Raji (cell line): ENCODE results near the gene CDYL2.

Experiments
- POLR2A ChIP-seq: IDR thresholded peaks from 2 replicates; pipeline ENCODE4 v1.6.1; 2011; ENCODE audit warnings: low read depth, low read length, control low read depth; ENCODE audit not compliant: insufficient read depth

The CDYL2 gene, protein sequence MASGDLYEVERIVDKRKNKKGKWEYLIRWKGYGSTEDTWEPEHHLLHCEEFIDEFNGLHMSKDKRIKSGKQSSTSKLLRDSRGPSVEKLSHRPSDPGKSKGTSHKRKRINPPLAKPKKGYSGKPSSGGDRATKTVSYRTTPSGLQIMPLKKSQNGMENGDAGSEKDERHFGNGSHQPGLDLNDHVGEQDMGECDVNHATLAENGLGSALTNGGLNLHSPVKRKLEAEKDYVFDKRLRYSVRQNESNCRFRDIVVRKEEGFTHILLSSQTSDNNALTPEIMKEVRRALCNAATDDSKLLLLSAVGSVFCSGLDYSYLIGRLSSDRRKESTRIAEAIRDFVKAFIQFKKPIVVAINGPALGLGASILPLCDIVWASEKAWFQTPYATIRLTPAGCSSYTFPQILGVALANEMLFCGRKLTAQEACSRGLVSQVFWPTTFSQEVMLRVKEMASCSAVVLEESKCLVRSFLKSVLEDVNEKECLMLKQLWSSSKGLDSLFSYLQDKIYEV

DNA sequence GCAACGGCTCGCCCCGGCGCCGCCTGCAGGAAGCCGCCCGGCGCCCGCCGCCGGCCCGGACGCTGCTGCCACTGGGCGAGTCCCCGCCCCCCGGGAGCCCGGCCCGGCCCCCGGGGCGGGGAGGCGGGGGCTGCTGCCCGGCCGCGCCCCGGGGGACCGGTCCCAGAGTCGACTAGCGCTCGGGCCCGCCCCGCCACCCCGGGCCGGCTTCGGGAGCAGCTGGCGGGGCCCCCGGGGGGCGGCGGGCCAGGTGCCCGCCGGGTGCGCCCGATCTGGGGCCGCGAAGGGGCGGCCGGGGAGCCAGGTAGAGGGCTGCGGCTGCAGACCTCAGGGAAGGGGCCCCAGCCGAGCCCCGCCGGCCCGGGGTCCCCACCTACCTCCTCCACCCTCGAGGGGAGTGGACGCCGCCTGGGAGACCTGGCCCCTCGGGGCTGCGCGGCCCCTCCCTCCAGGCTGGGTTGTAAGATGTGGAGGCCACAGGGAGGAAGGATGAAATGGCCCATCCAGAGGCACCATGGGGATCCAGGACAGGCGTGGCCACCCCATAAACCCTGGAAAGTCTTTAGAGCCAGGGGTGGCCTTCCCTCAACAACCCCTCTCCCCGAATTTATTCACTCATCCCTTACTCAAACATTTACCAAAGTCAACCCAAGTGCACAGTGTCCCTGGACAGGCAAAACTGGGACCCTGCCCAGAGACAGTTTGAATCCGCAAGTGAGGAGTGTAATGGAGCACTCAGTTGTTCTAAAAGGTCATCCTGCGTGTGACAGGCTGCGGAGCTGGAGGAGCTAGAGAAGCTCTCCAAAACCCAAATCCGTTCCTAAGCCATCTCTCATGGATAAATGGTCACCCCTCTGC lies at the start of gene CDYL2:
Gene CDYL2 (minus strand): TSS at position 73 of the 858 bp plus-strand sequence. CDS start 425 bp downstream, outside the sequence.
- TF ChIP-seq POLR2A: no peak

DNA sequence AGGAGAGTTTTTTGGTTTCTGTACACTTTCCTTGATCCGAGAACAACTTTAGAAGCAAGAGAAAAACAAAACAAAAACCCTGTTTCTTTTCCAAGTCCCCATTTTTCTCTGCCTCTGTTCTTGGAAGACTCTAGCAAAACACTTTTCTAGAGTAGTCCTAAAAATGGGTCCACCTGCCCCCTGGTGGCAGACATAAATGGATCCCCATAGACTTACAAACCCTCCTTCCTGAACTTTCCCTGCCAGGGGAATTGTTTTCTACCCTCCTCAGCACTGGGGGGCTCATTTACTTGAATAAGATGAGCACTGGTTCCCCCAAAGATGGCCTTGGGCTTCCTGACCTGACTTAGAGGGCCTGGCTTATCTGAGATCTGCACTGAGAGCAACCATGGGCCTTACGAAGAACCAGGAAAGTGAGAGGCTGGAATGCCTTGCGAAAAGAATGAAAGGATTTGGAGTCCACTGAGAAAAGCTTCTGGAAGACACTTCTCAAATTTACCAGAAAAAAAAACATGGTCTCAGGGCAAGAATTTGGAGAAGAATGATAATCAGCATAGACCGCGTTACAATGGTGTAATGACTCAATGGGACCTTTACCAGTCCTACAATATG lies 48.0 kb upstream of the CDYL2 start:
- TF ChIP-seq POLR2A: no peak

DNA sequence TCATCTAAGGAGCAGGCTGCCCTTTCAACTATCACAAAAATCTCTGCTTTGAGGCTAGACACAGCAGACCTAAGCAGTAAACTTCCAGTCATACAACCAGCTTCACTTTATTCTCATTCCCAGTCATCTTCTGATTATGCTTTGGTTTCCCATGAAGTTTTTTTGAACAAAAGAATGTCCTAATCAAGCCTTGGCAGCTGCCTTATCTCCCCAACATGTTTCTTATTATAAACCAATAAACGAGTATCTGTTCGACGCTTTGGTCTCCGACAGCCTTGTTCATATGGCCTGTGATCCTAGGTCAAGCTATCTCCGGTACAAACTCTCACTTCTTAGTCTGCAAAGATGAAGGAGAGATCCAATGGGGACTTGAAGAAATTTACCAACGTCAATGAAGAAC lies 47.4 kb upstream of the CDYL2 start:
- no peak for TF ChIP-seq POLR2A

DNA sequence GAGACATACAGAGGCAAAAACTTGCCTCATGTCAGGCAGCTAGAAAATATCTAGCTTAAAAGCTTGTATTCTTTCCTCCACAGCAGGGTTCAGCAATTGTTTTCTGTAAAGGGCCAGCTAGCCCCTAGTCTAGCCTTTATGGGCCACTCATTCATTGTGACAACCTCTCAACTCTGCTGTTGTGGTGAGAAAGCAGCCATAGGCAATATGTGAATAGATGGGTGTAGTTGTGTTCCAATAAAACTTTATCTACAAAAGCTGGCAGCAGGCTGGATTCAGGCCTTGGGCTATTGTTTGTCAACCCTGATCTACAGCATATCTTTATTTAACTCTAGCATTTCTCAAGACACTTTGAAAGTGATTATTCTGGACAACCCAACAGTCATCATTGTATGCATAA lies 46.4 kb upstream of the CDYL2 start:
- no peak for TF ChIP-seq POLR2A

DNA sequence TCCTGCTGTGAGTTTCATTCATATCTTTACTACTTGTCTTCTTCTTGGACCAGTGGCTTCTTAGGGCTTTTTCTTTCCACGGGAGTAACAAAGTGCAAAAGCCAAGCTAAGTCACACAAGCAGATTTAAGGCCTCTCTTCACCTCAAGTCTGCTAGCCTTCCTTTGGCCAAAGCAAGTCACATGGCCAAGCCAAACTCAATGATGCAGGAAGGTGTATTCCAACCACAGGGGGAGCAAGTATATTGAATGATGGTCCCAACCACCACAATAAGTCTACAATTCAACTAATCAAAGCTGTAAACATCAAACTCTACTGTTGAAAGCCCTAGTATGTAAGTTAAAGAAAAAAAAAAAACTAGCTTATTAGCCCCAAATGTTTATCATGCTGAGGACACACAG lies 44.5 kb upstream of the CDYL2 start:
- no peak for TF ChIP-seq POLR2A

DNA sequence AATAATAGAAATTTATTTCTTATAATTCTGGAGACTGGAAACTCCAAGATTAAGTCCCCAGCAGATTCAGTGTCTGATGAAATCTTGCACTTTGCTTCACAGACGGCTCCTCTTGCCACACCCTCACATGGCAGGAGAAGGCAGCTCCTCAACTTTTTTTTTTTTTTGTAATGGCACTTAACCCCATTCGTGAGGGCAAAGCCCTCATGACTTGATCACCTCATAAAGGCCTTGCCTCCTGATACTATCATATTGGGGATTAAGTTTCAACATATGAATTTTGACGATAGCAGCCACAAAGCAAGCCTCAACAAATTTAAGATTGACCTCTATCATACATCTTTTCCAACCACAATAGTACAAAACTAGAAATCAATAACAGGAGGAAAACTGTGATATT lies 42.3 kb upstream of the CDYL2 start:
- no peak for TF ChIP-seq POLR2A

DNA sequence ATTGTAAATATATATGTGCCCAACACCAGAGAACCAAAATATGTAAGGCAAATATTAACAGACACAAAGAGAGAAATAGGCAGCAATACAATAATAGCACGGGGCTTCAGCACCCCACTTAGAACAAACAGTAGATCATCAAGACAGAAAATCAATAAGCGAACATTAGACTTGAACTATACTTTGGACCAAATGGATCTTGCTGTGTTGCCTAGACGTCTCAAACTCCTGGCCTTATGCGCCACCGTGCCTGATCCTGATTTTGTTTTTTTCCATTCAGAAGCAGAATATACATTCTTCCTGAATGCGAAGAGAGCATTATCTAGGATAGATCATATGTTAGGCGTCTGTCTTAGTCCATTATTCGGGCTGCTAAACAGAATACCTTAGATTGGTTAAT lies 41.9 kb upstream of the CDYL2 start:
- no peak for TF ChIP-seq POLR2A

DNA sequence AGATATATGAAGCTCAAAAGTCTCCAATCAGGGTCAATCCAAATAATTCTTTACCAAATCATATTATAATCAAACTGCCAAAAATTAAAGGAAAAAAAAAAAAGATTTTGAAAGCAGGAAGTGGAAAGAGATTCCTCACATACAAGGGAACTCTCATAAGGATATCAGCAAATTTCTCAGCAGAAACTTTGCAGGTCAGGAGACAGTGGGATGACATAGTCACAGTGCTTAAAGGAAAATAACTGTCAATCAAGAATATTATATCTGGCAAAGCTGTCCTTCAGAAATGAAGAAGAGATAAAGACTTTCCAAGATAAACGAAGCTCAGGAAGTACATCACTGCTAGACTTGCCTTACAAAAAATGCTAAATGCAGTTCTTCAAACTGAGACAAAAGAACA lies 40.0 kb upstream of the CDYL2 start:
- TF ChIP-seq POLR2A: no peak

DNA sequence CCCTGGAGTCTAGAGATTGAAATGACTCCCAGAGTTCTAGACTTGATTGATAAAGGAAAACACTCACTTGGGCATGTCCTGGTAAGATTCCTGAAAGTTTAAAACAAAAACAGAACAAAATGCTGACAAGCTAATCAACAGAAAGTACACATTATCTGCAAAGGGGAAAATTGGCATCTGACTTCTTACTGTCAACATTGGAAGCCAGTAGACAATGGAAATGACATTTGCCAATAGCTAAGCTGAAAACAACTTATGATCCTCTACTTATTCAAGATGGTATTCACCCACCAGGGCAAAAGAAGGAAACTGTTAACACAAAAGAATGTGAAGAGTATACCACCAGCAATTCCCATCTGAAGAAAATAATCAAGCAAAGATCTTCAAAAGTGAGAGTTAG lies 36.8 kb upstream of the CDYL2 start:
- no peak for TF ChIP-seq POLR2A

DNA sequence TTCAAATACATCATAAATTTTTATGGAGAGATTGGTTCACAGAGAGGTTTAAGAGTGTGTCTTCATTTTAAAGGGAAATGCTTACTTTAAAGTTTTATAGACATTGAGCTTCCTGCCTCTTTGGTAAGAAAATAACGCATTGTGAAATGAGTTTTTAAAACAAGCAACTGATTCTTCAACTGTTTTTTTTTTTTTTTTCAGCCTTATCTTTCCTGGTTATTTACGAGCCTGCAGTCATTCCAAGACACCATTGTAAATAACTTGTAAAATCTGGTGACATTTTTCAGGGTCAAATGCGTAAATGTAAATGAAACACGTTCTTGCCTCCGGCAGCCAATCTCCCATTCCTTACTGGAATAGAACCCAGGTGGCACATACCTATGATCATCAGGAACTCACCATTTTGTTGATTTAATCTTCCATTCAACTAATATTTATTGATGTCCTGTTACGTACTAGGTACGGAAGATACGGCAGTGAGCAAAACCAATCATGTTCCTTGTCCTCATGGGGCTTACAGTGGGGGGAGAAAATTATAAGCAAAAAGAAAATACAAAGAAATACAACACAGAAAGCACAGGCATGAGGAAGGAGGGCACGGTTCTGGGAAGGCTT lies 33.2 kb upstream of the CDYL2 start:
- no peak for TF ChIP-seq POLR2A

DNA sequence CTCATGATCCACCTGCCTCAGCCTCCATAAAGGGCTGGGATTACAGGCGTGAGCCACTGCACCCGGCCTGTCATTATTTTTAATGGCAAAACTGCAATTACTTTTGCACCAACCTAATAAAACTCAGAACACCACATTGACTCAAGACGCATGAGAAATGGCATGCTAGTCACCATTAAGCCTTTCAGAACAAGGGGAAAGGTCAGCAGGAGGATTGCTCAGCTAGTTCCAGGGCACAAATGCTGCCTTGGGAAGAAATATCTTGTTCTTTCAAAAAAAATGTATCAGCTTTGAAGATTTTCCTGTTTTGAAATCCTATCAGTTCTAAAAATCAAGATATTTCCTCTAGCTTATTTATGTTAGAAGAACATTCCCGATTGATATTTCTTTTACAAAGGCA lies 32.4 kb upstream of the CDYL2 start:
- TF ChIP-seq POLR2A: no peak

DNA sequence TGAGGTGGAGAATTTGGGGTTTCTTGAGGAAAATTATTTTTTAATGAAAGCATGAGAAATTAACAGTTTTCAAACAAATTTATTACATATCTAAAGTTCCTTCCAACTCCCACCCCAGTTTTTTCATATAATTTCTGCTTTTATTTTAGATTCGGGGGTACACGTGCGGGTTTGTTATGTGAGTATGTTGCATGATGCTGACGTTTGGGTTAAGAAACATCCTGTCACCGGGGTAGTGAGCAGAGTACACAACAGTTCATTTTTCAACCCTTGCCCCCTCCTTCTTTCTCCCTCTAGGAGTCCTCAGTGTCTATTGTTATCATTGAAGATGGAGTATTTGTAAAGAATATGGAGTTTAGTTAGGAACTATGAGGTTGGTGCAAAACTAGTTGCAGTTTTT lies 31.8 kb upstream of the CDYL2 start:
- TF ChIP-seq POLR2A: no peak

DNA sequence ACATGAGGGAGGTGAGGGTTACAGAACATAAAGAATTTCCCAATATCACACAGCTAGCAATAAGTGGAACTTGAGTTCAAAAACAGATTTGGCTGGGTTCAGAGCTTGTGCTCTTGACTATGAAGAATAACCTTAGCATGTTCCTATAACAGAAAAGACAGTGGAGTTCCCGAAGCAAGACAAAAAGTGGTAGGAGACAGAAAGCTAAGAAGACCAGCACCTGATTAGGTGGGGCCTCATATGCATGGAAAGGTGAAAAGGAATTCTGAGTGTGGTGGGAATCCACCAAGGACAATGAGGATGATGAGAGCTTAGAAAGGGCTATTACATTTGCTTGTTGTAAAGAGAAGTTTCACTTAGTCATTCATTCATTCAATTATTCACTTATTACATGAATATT lies 26.6 kb upstream of the CDYL2 start:
- TF ChIP-seq POLR2A: no peak

DNA sequence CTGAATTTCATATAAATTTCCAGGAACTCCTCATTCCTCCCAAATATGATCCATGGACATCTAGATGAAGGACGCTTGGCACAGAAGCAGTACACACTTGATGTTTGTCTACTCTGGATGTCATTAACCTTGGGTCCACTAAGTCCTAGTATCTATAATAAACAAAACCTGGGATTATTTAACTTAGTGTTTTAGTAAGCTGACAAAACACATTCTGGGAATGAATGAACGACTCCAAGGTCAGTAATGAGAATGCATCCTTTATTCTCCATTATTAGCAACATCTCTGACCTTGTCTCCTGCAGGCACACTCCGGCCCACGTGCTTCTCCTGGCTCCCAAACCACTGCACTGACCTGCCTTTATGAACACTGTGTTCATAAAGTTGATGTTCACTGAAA lies 24.1 kb upstream of the CDYL2 start:
- no peak for TF ChIP-seq POLR2A

DNA sequence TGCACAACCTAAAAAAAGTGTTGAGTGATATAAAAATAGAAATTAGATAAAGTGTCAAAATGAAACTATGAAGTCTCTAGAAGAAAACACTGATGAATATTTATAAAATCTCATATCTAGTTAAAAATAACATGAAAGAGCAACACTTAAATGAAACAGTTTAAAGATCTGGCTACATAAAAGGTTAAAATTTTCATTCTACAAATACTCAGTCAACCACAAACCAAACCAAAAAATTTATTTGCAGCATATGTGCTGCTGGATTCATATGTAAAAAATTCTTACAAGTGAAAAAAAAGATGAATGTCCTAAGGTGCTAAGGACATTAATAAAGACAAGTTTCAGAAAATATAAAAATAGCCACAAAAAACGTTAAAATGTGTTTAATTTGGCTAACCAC lies 22.6 kb upstream of the CDYL2 start:
- no peak for TF ChIP-seq POLR2A
